Retinal pigment epithelial cell (primary cell): ENCODE results near the gene YAE1.
A peak's percentile ranks its signal among the peaks of the same experiment; 100 is the strongest.

Experiments used
- DNase-seq: peaks from one replicate; pipeline ENCODE4 v3.0.0-alpha.2; 2010; ENCODE audit warnings: low read depth
- H3K4me3 ChIP-seq: 2 replicates; pipeline ENCODE4 v1.5.1; 2011; ENCODE audit warnings: mild to moderate bottlenecking, low read length, control low read depth, moderate library complexity
- CTCF ChIP-seq: conservative IDR thresholded peaks from 2 replicates; pipeline ENCODE4 v1.5.1; 2011; ENCODE audit warnings: low read depth, low read length, control low read depth, inconsistent platforms

YAE1 gene

GRCh38 chr7:39603924-39604323, 37.7 kb downstream of the YAE1 start:
- TF ChIP-seq CTCF, result no peak
- H3K4me3 ChIP-seq, result no peak overlapping the region
- DNase-seq, result no peak

- no peak for DNase-seq
- no peak overlapping the region for H3K4me3 ChIP-seq
- TF ChIP-seq CTCF, result no peak
These were observed 38.9 kb downstream of the YAE1 start for GRCh38 chr7:39605087-39605486.

GRCh38 chr7:39606352-39606751, 40.1 kb downstream of the YAE1 start:
- no peak overlapping the region for H3K4me3 ChIP-seq
- TF ChIP-seq CTCF, result no peak
- no peak for DNase-seq

- DNase-seq, result no peak
These were observed 40.7 kb downstream of the YAE1 start for GRCh38 chr7:39606941-39607340.

GRCh38 chr7:39607865-39608264, 41.7 kb downstream of the YAE1 start:
- no peak for DNase-seq
- no peak overlapping the region for H3K4me3 ChIP-seq
- no peak for TF ChIP-seq CTCF

More at GRCh38 chr7:39606941-39607340, 40.7 kb downstream of the YAE1 start:
- TF ChIP-seq CTCF, result no peak
- H3K4me3 ChIP-seq, result no peak overlapping the region

- TF ChIP-seq CTCF, result no peak
- H3K4me3 ChIP-seq, result no peak overlapping the region
- DNase-seq, result no peak
These were observed 42.1 kb downstream of the YAE1 start for GRCh38 chr7:39608278-39608677.

GRCh38 chr7:39609113-39609934, 43.1 kb downstream of the YAE1 start:
- DNase-seq, result no peak
- H3K4me3 ChIP-seq, result peak overlapping the region; percentile 39
- TF ChIP-seq CTCF, result peak; percentile 32
